Stimulated activated CD8-positive, alpha-beta memory T cell treated with anti-CD3 and anti-CD28 coated beads, Interleukin-15, amount 100 ng/mL, for 1 hour (primary cell): ENCODE data around the gene POU2AF1.

ENCODE experiments used
- DNase-seq: peaks from one replicate; pipeline ENCODE4 v3.0.0-alpha.2; 2020; ENCODE audit warnings: low read depth

The POU2AF1 gene

GRCh38 chr11:111386611-111387150 lies 7.6 kb upstream of the POU2AF1 start:
- DNase-seq = no peak

- DNase-seq = no peak
Observed at GRCh38 chr11:111384494-111384893, 5.4 kb upstream of the POU2AF1 start.

- DNase-seq = no peak
Observed at GRCh38 chr11:111382451-111382850, 3.4 kb upstream of the POU2AF1 start.

GRCh38 chr11:111379602-111380136 lies 594 bp upstream of the POU2AF1 start:
- no peak for DNase-seq

GRCh38 chr11:111378185-111378860 lies 752 bp downstream of the POU2AF1 start:
- DNase-seq = no peak

- no peak for DNase-seq
Observed at GRCh38 chr11:111376181-111376871, 2.7 kb downstream of the POU2AF1 start.

- no peak for DNase-seq
Observed at GRCh38 chr11:111373590-111373989, 5.5 kb downstream of the POU2AF1 start.

- no peak for DNase-seq
Observed at GRCh38 chr11:111372538-111372937, 6.5 kb downstream of the POU2AF1 start.

GRCh38 chr11:111370902-111371578 lies 8.0 kb downstream of the POU2AF1 start:
- DNase-seq = no peak

- DNase-seq = no peak
Observed at GRCh38 chr11:111370270-111370901, 8.7 kb downstream of the POU2AF1 start.

- no peak for DNase-seq
Observed at GRCh38 chr11:111368285-111368560, 10.9 kb downstream of the POU2AF1 start.

- DNase-seq = no peak
Observed at GRCh38 chr11:111367411-111368284, 11.4 kb downstream of the POU2AF1 start.

- DNase-seq = no peak
Observed at GRCh38 chr11:111366560-111367410, 12.3 kb downstream of the POU2AF1 start.

- no peak for DNase-seq
Observed at GRCh38 chr11:111365722-111366559, 13.1 kb downstream of the POU2AF1 start.

GRCh38 chr11:111364503-111364902 lies 14.6 kb downstream of the POU2AF1 start:
- DNase-seq = no peak

GRCh38 chr11:111363985-111364384 lies 15.1 kb downstream of the POU2AF1 start:
- no peak for DNase-seq

GRCh38 chr11:111362887-111363411 lies 16.1 kb downstream of the POU2AF1 start:
- DNase-seq = no peak

GRCh38 chr11:111361874-111362273 lies 17.2 kb downstream of the POU2AF1 start:
- no peak for DNase-seq
